Fibroblast of skin of scalp (primary cell): ENCODE results near the gene PRKCZ.

ENCODE experiments used
- DNase-seq: peaks from one replicate; pipeline ENCODE4 v3.0.0-alpha.2; 2013

PRKCZ gene

GRCh38 chr1:2025491-2025981, 24.7 kb upstream of the PRKCZ start:
- no peak for DNase-seq

- DNase-seq: no peak
These were observed 22.1 kb upstream of the PRKCZ start for GRCh38 chr1:2027961-2028583.

- DNase-seq: no peak
These were observed 21.2 kb upstream of the PRKCZ start for GRCh38 chr1:2028870-2029560.

GRCh38 chr1:2029561-2029960, 20.6 kb upstream of the PRKCZ start:
- DNase-seq: no peak

DNA sequence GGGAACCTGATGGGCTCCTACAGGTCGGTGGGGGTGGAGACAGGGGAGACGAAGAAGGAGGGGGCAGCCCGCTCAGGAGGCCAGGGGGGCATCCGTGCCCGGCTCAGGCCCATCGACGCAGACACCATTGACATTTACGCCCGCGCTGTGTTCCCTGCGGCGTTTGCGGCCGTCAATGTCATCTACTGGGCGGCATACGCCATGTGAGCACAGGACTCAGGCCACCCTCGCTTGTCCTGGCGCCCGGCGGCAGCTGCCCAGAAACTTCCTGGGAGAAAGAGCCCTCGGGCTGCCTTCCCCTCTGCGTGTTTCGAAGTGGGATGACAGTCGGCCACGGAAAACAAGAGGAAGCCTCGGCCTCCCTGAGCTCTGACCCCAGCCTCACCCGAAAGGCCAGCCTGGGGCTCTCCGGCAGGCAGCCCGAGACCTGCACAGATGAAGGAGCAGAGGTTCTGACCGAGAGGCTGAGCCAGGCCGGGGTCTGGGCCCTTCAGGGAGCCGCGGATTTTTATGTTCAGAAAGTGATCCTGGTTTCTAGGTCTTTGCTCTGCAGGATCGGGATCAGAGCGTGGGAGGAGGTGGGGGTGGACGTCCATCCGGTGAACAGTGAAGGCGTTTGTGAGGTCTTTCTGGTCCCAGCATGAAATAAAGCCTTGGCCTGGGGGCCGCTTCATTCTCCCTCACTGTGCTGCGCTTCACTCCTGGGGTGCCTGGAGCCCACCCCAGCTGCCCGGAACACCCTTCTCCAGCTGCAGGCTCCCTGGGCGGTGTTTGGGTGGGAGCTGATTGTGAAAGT, 19.9 kb upstream of the PRKCZ start:
- no peak for DNase-seq

DNA sequence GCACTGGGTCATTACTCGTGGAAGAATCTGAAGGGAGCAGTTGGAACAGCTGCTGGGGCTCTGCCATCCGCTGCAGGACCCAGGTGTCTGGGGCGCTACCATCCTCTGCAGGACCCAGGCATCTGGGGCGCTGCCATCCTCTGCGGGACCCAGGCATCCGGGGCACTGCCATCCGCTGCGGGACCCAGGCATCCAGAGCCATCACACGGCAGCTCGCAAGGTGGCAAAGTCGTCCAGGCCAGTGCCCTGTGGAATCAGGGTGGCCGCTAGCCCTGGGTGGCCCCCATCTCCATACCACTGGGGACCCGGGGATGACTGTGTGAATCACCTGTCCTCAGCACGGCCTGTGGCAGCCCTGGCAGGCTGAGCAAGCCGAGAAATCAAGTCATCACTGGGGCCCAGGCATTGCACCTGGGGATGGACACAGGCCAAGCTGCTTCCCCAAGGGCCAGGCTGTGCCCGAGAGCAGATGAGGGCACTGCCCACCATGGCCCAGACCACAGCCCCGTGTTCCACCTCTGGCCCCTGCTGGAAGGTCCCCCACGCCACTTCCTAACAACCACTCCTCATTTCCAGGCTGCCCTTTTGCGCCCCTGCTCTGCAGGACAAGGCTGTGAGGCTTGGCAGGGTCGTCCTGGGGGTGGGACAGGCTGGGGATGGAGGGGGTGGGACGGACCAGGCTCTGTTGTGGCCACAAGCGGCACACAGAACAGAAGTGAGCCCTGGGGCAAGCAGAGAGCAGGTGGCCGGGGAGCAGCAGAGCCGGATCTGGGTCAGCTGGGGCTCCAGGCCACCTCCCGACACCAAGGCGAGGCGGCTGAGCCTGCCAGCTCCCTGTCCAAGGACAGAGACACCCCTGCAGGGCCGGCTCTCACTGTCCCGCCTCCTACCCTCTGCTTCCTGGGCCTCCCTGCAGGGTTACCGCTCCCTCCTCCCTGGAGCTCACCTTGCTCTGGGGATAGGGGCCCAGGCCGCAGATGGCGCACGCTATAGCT, 18.4 kb upstream of the PRKCZ start:
- no peak for DNase-seq

DNA sequence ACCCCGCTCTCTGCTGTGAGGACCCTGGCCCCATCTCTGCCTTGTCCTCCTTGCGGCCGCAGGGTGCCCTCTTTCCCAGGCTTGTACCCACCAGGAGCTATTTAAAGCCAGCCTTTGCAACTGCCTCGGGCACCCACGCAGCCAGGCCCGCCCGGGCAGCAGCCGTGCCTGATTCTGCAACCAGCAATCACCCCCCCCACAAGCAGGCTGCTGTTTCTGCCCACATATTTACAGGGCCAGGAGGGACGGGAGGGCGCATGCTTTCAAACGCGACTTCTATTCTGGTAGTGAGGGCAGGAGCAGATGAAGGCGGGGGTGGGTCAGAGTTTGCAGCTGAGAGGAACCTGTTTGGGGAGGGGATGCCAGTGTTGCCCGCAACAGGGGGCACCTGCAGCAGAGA, 17.5 kb upstream of the PRKCZ start:
- DNase-seq: no peak

GRCh38 chr1:2033165-2033564, 17.0 kb upstream of the PRKCZ start:
- DNase-seq: no peak

DNA sequence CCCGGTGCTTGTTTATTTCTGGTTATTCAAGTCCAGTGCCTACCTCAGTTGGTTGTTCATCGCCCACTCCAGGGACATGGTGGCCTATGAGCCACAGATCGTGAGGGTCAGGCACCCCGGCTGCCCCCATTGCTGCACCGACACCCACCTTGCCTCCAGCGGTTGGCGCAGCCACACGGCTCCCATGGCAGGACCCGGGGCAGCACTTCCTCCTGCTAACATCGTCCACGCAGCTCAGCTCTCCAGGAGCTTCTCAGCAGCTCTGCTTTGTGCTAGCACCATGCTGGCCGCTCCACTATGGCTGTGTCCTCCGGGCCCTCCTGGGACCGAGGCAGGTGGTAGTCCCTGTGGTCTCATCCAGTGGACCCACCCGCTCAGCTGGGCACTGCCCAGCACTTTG, 13.9 kb upstream of the PRKCZ start:
- DNase-seq: no peak

GRCh38 chr1:2037314-2037979, 12.8 kb upstream of the PRKCZ start:
- no peak for DNase-seq

- DNase-seq: no peak
These were observed 12.0 kb upstream of the PRKCZ start for GRCh38 chr1:2038229-2038628.

DNA sequence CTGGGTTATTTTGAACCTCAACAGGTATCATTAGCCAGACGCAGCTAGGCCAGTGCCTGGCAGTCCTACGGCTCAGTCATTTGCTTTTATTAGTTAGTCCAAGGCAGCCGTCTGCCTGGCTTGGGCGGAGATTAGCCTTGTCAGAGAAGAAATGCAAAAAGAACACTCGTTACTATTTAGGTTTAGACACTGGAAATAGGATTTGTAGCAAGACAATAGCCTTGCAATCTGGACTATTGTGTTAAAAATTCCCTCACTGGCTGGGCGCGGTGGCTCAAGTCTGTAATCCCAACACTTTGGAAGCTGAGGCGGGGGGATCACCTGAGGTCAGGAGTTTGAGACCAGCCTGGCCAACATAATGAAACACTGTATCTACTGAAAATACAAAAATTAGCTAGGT, 11.0 kb upstream of the PRKCZ start:
- DNase-seq: no peak

DNA sequence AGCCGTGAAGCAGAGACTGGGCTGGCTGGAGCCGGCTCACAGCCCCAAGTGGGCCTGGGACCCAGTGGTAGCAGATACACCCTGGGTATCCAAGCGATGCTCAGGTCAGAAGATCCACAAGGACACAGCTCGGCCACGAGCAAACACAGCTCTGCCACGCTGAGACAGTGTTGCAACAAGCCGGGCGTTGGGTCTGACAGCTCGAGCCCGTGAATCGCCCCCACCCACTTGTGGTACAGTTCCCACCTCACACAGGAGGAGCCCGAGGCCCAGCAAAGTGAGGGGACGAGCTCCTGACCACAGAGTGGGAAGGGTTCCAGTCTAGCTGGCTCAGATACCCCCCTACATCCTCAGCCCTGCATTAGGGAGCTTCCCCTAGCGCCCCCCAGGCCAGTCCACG, 8.9 kb upstream of the PRKCZ start:
- no peak for DNase-seq

DNA sequence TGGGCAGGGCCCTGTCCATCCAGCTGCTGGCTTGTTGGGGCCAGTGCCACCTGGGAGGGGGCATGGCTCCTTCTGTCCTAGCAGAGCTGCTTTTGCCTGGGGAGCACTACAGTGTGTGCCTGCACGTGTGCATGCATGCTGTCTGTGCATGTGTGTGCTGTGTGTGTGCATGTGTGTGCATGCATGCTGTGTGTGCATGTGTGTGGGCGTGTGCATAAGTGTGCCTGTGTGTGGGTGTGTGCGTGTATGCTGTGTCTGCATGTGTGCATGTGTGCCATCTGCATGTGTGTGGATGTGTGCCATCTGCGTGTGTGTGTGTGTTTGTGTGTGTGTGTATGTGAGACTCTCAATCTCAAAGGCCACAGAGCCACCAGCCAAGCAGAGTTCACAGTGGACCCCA, 8.3 kb upstream of the PRKCZ start:
- no peak for DNase-seq

- no peak for DNase-seq
These were observed 7.1 kb upstream of the PRKCZ start for GRCh38 chr1:2042830-2043773.

DNA sequence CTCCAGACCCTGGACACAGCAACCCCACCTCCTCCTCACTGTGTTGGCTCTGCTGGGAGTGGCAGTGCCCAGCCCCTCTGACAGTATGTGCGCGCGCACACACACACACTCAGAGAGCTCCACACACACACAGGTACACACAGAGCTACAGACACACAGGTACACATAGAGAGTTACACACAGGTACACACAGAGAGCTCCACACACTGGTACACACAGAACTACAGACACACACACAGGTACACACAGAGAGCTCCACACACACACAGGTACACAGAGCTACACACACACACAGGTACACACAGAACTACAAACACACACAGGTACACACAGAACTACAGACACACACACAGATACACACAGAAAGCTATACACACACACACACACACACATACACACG, 6.3 kb upstream of the PRKCZ start:
- DNase-seq: no peak

GRCh38 chr1:2044510-2045319, 5.5 kb upstream of the PRKCZ start:
- peak; percentile 57 for DNase-seq

DNA sequence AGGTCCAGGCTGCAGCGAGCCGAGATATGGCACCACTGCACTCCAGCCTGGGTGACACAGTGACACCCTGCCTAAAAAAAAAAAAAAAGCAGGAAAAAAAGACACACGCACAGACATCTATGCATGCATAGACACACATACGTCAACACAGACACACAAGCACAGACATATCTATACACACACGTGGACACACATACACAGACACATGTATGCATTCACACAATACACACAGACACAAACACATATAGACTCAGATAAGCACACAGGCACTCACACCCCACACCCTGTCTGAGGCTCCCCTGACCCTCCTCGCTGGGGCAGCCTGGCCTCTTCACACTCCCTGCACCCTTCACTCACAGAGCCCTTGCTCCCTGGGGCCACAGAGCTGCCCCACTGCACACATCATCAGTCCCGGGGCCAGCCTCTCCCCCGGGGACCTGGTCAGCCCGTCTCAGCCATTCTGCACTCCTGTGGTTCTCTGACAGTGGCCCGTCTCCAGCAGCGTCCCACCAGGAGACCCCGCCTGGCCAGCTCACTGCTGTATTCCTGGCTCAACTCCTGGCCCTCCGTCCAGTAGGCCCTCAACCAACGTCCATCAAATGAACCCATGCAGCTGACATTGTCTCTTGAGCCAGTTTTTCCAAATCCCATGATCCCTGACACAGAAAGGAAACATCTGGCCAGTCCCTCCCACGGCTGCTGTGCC, 4.6 kb upstream of the PRKCZ start:
- DNase-seq: no peak
